H1 (cell line): ENCODE results near the gene NNMT. TPM values are rescaled to one million over a fixed set of nuclear protein-coding genes. Genes with fewer than 3 reads are reported as not detected.

Experiments used
- CTCF ChIA-PET: fragments of 300-600 bp; sonication (Branson Sonifier 250); formaldehyde crosslinking; loops from one replicate; lab custom pipeline; 2021; ENCODE audit not compliant: partially characterized antibody; lab: Charles Lee
- POLR2A ChIA-PET: fragments of 300-600 bp; sonication (Branson Sonifier 250); formaldehyde crosslinking; loops from one replicate; lab custom pipeline; 2021; ENCODE audit warnings: inconsistent platforms; ENCODE audit not compliant: partially characterized antibody; lab: Charles Lee
- DNase-seq, 2 experiments: peaks; one replicate each; pipeline versions ENCODE4 v3.0.0 to v3.0.0-alpha.2; 2010 to 2022; ENCODE audit warnings: low spot score in 2 of 2, low read depth in 1 of 2, mixed read lengths in 1 of 2
- FAIRE-seq: peaks from 2 replicates; lab custom pipeline; 2011; peaks lifted over from hg19 to GRCh38; lab: Jason Lieb, UNC
- H2AFZ ChIP-seq: 2 replicates; pipeline ENCODE4 v1.8.1; 2012; ENCODE audit warnings: low read length, inconsistent platforms
- H2AK5ac ChIP-seq: 2 replicates; pipeline ENCODE4 v1.6.1; 2013; ENCODE audit warnings: low read depth, low read length
- H2BK120ac ChIP-seq: replicated peaks from 2 replicates; pipeline ENCODE3; 2013; ENCODE audit warnings: low read depth, low read length, inconsistent platforms
- H2BK12ac ChIP-seq: 2 replicates; pipeline ENCODE4 v1.6.1; 2013; ENCODE audit warnings: low read depth, low read length
- H2BK15ac ChIP-seq: 2 replicates; pipeline ENCODE4 v1.6.1; 2013; ENCODE audit warnings: low read length
- H2BK20ac ChIP-seq: 2 replicates; pipeline ENCODE4 v1.6.1; 2013; ENCODE audit warnings: low read length
- H2BK5ac ChIP-seq: 2 replicates; pipeline ENCODE4 v1.6.1; 2013; ENCODE audit warnings: low read depth, low read length
- H3K14ac ChIP-seq: 2 replicates; pipeline ENCODE4 v1.6.1; 2013; ENCODE audit warnings: inconsistent platforms; ENCODE audit not compliant: insufficient read length
- H3K18ac ChIP-seq: 2 replicates; pipeline ENCODE4 v1.6.1; 2013; ENCODE audit warnings: low read length; ENCODE audit errors: extremely low read depth
- H3K23ac ChIP-seq: 2 replicates; pipeline ENCODE4 v1.6.1; 2013; ENCODE audit warnings: inconsistent platforms; ENCODE audit not compliant: insufficient read length
- H3K23me2 ChIP-seq: 2 replicates; pipeline ENCODE4 v1.6.1; 2013; ENCODE audit warnings: low read depth, low read length
- H3K27ac ChIP-seq: 2 replicates; pipeline ENCODE4 v1.6.1; 2011; ENCODE audit warnings: low read depth, low read length, inconsistent platforms
- H3K27me3 ChIP-seq, 4 experiments: replicated peaks in 1 of 4; 1 replicate in 1 of 4; 2 replicates in 3 of 4; pipeline versions ENCODE4 v1.6.1 to v1.8.1; 2011 to 2013; ENCODE audit warnings: low read length in 3 of 4, mild to moderate bottlenecking in 3 of 4, inconsistent platforms in 2 of 4, mixed read lengths in 2 of 4, moderate library complexity in 1 of 4; ENCODE audit not compliant: control insufficient read depth in 3 of 4, insufficient read depth in 3 of 4; ENCODE audit errors: extremely low read depth in 1 of 4
- H3K36me3 ChIP-seq, 4 experiments: 2 replicates each; pipeline versions ENCODE4 v1.6.1 to v1.8.1; 2011 to 2013; ENCODE audit warnings: mild to moderate bottlenecking in 4 of 4, low read length in 3 of 4, moderate library complexity in 2 of 4, control low read depth in 1 of 4, inconsistent platforms in 1 of 4; ENCODE audit not compliant: insufficient read depth in 4 of 4, control insufficient read depth in 2 of 4
- H3K4ac ChIP-seq: replicated peaks from 2 replicates; pipeline ENCODE3; 2013; ENCODE audit warnings: low read length, low read depth, mixed read lengths, inconsistent platforms; ENCODE audit not compliant: insufficient read length
- H3K4me1 ChIP-seq, 4 experiments: replicated peaks in 1 of 4; 1 replicate in 1 of 4; 2 replicates in 3 of 4; pipeline versions ENCODE4 v1.6.1 to v1.8.1; 2011 to 2013; ENCODE audit warnings: low read length in 3 of 4, inconsistent platforms in 2 of 4, mixed read lengths in 1 of 4; ENCODE audit not compliant: insufficient read depth in 4 of 4, control insufficient read depth in 3 of 4
- H3K4me2 ChIP-seq, 2 experiments: 2 replicates each; pipeline versions ENCODE4 v1.6.1 to v1.8.1; 2011 to 2013; ENCODE audit warnings: low read depth in 2 of 2, low read length in 2 of 2, control low read depth in 1 of 2, inconsistent platforms in 1 of 2, mild to moderate bottlenecking in 1 of 2; ENCODE audit not compliant: insufficient read depth in 1 of 2
- H3K4me3 ChIP-seq, 4 experiments: fragments of 200-600, 300-600 bp in 1 of 4; sonication (generic), shearing (Covaris generic), sonication (Bioruptor Twin) in 1 of 4; 2 replicates each; pipeline versions ENCODE4 v1.5.1 to v1.8.1; 2011 to 2016; ENCODE audit warnings: low read length in 4 of 4, low read depth in 3 of 4, control low read depth in 2 of 4, inconsistent platforms in 2 of 4, mild to moderate bottlenecking in 2 of 4, mixed read lengths in 1 of 4, moderate library complexity in 1 of 4; ENCODE audit not compliant: insufficient read depth in 2 of 4; ENCODE audit errors: extremely low read depth in 1 of 4
- H3K56ac ChIP-seq: replicated peaks from 2 replicates; pipeline ENCODE3; 2013; ENCODE audit warnings: low read depth, mild to moderate bottlenecking, mixed read lengths, low read length, inconsistent platforms; ENCODE audit not compliant: insufficient read length
- H3K79me1 ChIP-seq: 2 replicates; pipeline ENCODE4 v1.6.1; 2013; ENCODE audit warnings: low read depth, low read length, control low read depth
- H3K79me2 ChIP-seq, 2 experiments: 2 replicates each; pipeline versions ENCODE4 v1.6.1 to v1.8.1; 2012 to 2013; ENCODE audit warnings: low read length in 2 of 2, mild to moderate bottlenecking in 2 of 2, inconsistent platforms in 1 of 2; ENCODE audit not compliant: insufficient read depth in 2 of 2, control insufficient read depth in 1 of 2
- H3K9ac ChIP-seq, 4 experiments: replicated peaks in 1 of 4; 1 replicate in 1 of 4; 2 replicates in 3 of 4; pipeline versions ENCODE4 v1.6.1 to v1.8.1; 2011 to 2013; ENCODE audit warnings: low read depth in 3 of 4, low read length in 3 of 4, control low read depth in 2 of 4, mild to moderate bottlenecking in 2 of 4, moderate library complexity in 2 of 4, inconsistent platforms in 1 of 4; ENCODE audit errors: extremely low read depth in 1 of 4
- H3K9me3 ChIP-seq, 2 experiments: 2 replicates each; pipeline versions ENCODE4 v1.6.1 to v1.8.1; 2012 to 2013; ENCODE audit warnings: mild to moderate bottlenecking in 2 of 2, moderate library complexity in 2 of 2, control low read depth in 1 of 2, inconsistent platforms in 1 of 2, low read depth in 1 of 2, low read length in 1 of 2, mixed read lengths in 1 of 2; ENCODE audit not compliant: insufficient read depth in 2 of 2
- H4K20me1 ChIP-seq, 2 experiments: replicated peaks in 1 of 2; 2 replicates each; pipeline versions ENCODE3 to v1.8.1; 2011 to 2013; ENCODE audit warnings: inconsistent platforms in 2 of 2, low read length in 2 of 2, mild to moderate bottlenecking in 1 of 2; ENCODE audit not compliant: insufficient read depth in 2 of 2, control insufficient read depth in 1 of 2
- H4K5ac ChIP-seq: 2 replicates; pipeline ENCODE4 v1.6.1; 2013; ENCODE audit warnings: low read length, low read depth, mixed read lengths, inconsistent platforms; ENCODE audit not compliant: insufficient read length
- H4K8ac ChIP-seq: 2 replicates; pipeline ENCODE4 v1.8.0; 2013; ENCODE audit warnings: mild to moderate bottlenecking, moderate library complexity, low read length, inconsistent platforms; ENCODE audit not compliant: insufficient read depth; ENCODE audit errors: extremely low read depth
- H4K91ac ChIP-seq: replicated peaks from 2 replicates; pipeline ENCODE3; 2013; ENCODE audit warnings: low read length, mixed read lengths, inconsistent platforms; ENCODE audit not compliant: insufficient read length
- CHD1 ChIP-seq: IDR thresholded peaks from 2 replicates; pipeline ENCODE4 v1.6.1; 2012; ENCODE audit warnings: low read depth, low read length, improper control_type of control experiment
- SIN3A ChIP-seq, 2 experiments: IDR thresholded peaks in 1 of 2; conservative IDR thresholded peaks in 1 of 2; 2 replicates each; pipeline ENCODE4 v1.6.1; 2011 to 2012; ENCODE audit warnings: low read length in 2 of 2, improper control_type of control experiment in 1 of 2, low read depth in 1 of 2, mild to moderate bottlenecking in 1 of 2
- WGBS, 2 experiments: shearing (Covaris generic) in 1 of 2; methylation state at CpG; one replicate each; pipeline versions ENCODE4 v1.1.6 to v1.1.7; 2013 to 2015; ENCODE audit warnings: low lambda C conversion rate in 2 of 2, mixed read lengths in 2 of 2, inconsistent platforms in 1 of 2, low coverage in 1 of 2, missing lambda C conversion rate in 1 of 2; ENCODE audit not compliant: insufficient replicate concordance in 2 of 2, insufficient coverage in 1 of 2, insufficient read length in 1 of 2; ENCODE audit errors: extremely low coverage in 1 of 2, missing lambda C conversion rate in 1 of 2; 5-methylcytosine and 5-hydroxymethylcytosine counted together
- polyA plus RNA-seq, 7 experiments: library from polyadenylated mRNA; depleted of rRNA in 3 of 7; stranded (reverse) in 5 of 7; unstranded in 2 of 7; fragments of >200 nt in 5 of 7; fragments of 200-250 nt in 2 of 7; gene quantifications; 1 replicate in 5 of 7; 2 replicates in 1 of 7; 4 replicates in 1 of 7; pipeline versions ENCODE4 v1.2.1 to v1.2.3, GENCODE V29; 2011 to 2013; ENCODE audit warnings: missing spikeins in 2 of 7, mixed read lengths in 2 of 7
- total RNA-seq: library from RNA; stranded (reverse); fragmentation: NEBNext Ultra II Directional; extraction: Animal tissue kit (Norgen Biotek cat#: 25700); gene quantifications from 2 replicates; pipeline ENCODE4 v1.2.1, GENCODE V29; 2021
- TF ChIP-seq, protein P1 (sequence below): IDR thresholded peaks from 2 replicates; pipeline ENCODE4 v1.6.1; 2012; ENCODE audit warnings: low read length, inconsistent platforms
- TF ChIP-seq, protein P2 (sequence below): IDR thresholded peaks from 2 replicates; pipeline ENCODE4 v1.6.1; 2011; ENCODE audit warnings: low read depth, mild to moderate bottlenecking, low read length; ENCODE audit not compliant: insufficient read depth

Gene NNMT
- total and polyA plus RNA-seq, 2 of the 8 experiments (the other 6 are each of a cell fraction or from before 2014, with no cell fraction given): not detected

GRCh38 chr11:114318361-114318760 lies 22.2 kb downstream of the NNMT start:
- no peaks in the 10 kb centered on the region for H3K23me2 ChIP-seq
- ChIA-PET CTCF (interaction anchor here (0.7 to 0.9 kb wide), 4 partner anchors 13 to 403 kb away, joined by 3 read pairs; no protein-coding TSS in a partner anchor), POLR2A (no interaction called here)
- H3K79me1 ChIP-seq: no peaks in the 10 kb centered on the region
- H2BK20ac ChIP-seq: no peak overlapping the region
- H3K56ac ChIP-seq: no peak overlapping the region
- no peak overlapping the region for H4K5ac ChIP-seq
- no peak overlapping the region for H2AK5ac ChIP-seq
- H3K4ac ChIP-seq: no peak overlapping the region
- no peak for DNase-seq
- H2AFZ ChIP-seq: no peak overlapping the region
- no peak overlapping the region for H2BK5ac ChIP-seq
- no peak overlapping the region for H3K14ac ChIP-seq
- H3K27ac ChIP-seq: no peak overlapping the region; the same call in 1 of the 2 replicates
- no peaks in the 10 kb centered on the region; a peak in 1 of 7 replicates for H3K27me3 ChIP-seq
- WGBS, 2 experiments: 23% methylated on average over 4 of the region's 4 CpGs; no CpG with 5 or more reads in 1 of the 2 experiments
- H3K36me3 ChIP-seq: no peaks in the 10 kb centered on the region
- H4K8ac ChIP-seq: no peak overlapping the region
- peak overlapping the region in 1 of 4 experiments; percentile 32; a peak in 1 of 8 replicates for H3K4me3 ChIP-seq
- H2BK120ac ChIP-seq: no peak overlapping the region
- H4K20me1 ChIP-seq: no peaks in the 10 kb centered on the region
- H3K4me1 ChIP-seq: peaks cover 2 to 24% (median 14%) of the 10 kb centered on the region in 4 experiments; a peak in 6 of 7 replicates
- no peaks in the 10 kb centered on the region for H3K9me3 ChIP-seq
- H2BK12ac ChIP-seq: no peak overlapping the region
- no peak overlapping the region for H3K18ac ChIP-seq
- H4K91ac ChIP-seq: no peak overlapping the region
- peak overlapping the region; percentile 1 to 15; a peak in 2 of 4 replicates for H3K4me2 ChIP-seq
- no peaks in the 10 kb centered on the region for H3K79me2 ChIP-seq
- H3K23ac ChIP-seq: no peak overlapping the region
- no peak overlapping the region for H2BK15ac ChIP-seq
- FAIRE-seq: no peak
- no peak overlapping the region for H3K9ac ChIP-seq
- TF ChIP-seq, protein P1, sequence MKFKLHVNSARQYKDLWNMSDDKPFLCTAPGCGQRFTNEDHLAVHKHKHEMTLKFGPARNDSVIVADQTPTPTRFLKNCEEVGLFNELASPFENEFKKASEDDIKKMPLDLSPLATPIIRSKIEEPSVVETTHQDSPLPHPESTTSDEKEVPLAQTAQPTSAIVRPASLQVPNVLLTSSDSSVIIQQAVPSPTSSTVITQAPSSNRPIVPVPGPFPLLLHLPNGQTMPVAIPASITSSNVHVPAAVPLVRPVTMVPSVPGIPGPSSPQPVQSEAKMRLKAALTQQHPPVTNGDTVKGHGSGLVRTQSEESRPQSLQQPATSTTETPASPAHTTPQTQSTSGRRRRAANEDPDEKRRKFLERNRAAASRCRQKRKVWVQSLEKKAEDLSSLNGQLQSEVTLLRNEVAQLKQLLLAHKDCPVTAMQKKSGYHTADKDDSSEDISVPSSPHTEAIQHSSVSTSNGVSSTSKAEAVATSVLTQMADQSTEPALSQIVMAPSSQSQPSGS: no peak
- TF ChIP-seq SIN3A (conservative IDR thresholded peaks at IDR 0.05 in 1 of 2, IDR thresholded peaks at IDR 0.05 in 1 of 2; ENCODE audit: low read depth in 1 of 2, low read length in 2 of 2) (no peak), CHD1 (no peak)
- TF ChIP-seq, protein P2, sequence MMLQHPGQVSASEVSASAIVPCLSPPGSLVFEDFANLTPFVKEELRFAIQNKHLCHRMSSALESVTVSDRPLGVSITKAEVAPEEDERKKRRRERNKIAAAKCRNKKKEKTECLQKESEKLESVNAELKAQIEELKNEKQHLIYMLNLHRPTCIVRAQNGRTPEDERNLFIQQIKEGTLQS: no peak
